GM12878 (cell line): Measurements from ENCODE around the gene TCHP. TPM values are rescaled to one million over a fixed set of nuclear protein-coding genes. Genes with fewer than 3 reads are reported as not detected.

Source experiments
- CUX1 ChIP-seq: IDR thresholded peaks from 2 replicates; pipeline ENCODE4 v1.6.1; 2012; ENCODE audit warnings: improper control_type of control experiment, low read depth, low read length; ENCODE audit not compliant: insufficient replicate concordance
- FOXK2 ChIP-seq: fragments of 450-650 bp; IDR thresholded peaks from 2 replicates; pipeline ENCODE4 v1.6.1; 2017; ENCODE audit warnings: mild to moderate bottlenecking, moderate library complexity
- NR2C1 ChIP-seq: fragments of 450-650 bp; IDR thresholded peaks from 2 replicates; pipeline ENCODE4 v1.6.1; 2017; ENCODE audit warnings: antibody characterized with exemption, mild to moderate bottlenecking, moderate library complexity
- NR2C2 ChIP-seq: IDR thresholded peaks from 2 replicates; pipeline ENCODE4 v1.6.1; 2011; ENCODE audit warnings: borderline replicate concordance, low read depth; ENCODE audit not compliant: control insufficient read depth, insufficient read length
- REST ChIP-seq: IDR thresholded peaks from 2 replicates; pipeline ENCODE4 v1.6.1; 2012; ENCODE audit warnings: mild to moderate bottlenecking, low read depth, low read length
- SMAD5 ChIP-seq: IDR thresholded peaks from 2 replicates; pipeline ENCODE4 v1.6.1; 2016; ENCODE audit warnings: antibody characterized with exemption, low read depth
- polyA plus RNA-seq, 11 experiments: library from polyadenylated mRNA; depleted of rRNA in 4 of 11; unstranded in 6 of 11; stranded (reverse) in 5 of 11; fragments of >200 nt; fragmentation: Nextera tagmentation in 4 of 11; fragmentation: Illumina TruSeq in 1 of 11; extraction: Ambion mirVana in 4 of 11; extraction: Trizol in 1 of 11; gene quantifications; 1 replicate in 1 of 11; 2 replicates in 10 of 11; pipeline versions ENCODE4 v1.2.1 to v1.2.3, GENCODE V29; 2011 to 2016; ENCODE audit warnings: inconsistent platforms in 2 of 11, missing spikeins in 2 of 11, low read depth in 1 of 11
- total RNA-seq, 4 experiments: library from RNA; depleted of rRNA in 3 of 4; stranded (reverse); fragments of >200 nt in 3 of 4; fragmentation: Illumina TruSeq in 1 of 4; extraction: Trizol in 1 of 4; gene quantifications; 2 replicates each; pipeline versions ENCODE4 v1.2.1 to v1.2.3, GENCODE V29; 2013 to 2021

The TCHP gene
- total and polyA plus RNA-seq, 10 of the 15 experiments (the other 5 are each of a cell fraction or from before 2014, with no cell fraction given), result 4.8 to 18.6 (median 15.0) TPM

- TF ChIP-seq REST, result no peak
- TF ChIP-seq FOXK2, result no peak
- TF ChIP-seq SMAD5, result no peak
- no peak for TF ChIP-seq CUX1
- TF ChIP-seq NR2C2, result no peak
- TF ChIP-seq NR2C1, result no peak
Observed at GRCh38 chr12:109900752-109901580, 892 bp downstream of the TCHP start (continued).
